Tibial nerve (tissue), 4 donors: ENCODE measurements around the gene RAB42.

Experiments
- CTCF ChIP-seq, 5 experiments: fragments of 200-600 bp in 3 of 5; fragments of 450-650 bp in 2 of 5; sonication (generic) in 3 of 5; IDR thresholded peaks; one replicate each; pipeline ENCODE4 v1.5.1; 2016 to 2019; ENCODE audit warnings: antibody characterized with exemption in 5 of 5, mild to moderate bottlenecking in 3 of 5, moderate library complexity in 2 of 5
- EP300 ChIP-seq, 2 donors: sonication (generic); formaldehyde crosslinking; IDR thresholded peaks; one replicate each; pipeline ENCODE4 v1.6.1; 2017; ENCODE audit warnings: antibody characterized with exemption in 2 of 2, mild to moderate bottlenecking in 1 of 2
- POLR2A ChIP-seq, 2 donors: fragments of 450-650 bp; IDR thresholded peaks; one replicate each; pipeline ENCODE4 v1.6.1; 2017; ENCODE audit warnings: antibody characterized with exemption in 2 of 2, mild to moderate bottlenecking in 2 of 2, moderate library complexity in 2 of 2

DNA sequence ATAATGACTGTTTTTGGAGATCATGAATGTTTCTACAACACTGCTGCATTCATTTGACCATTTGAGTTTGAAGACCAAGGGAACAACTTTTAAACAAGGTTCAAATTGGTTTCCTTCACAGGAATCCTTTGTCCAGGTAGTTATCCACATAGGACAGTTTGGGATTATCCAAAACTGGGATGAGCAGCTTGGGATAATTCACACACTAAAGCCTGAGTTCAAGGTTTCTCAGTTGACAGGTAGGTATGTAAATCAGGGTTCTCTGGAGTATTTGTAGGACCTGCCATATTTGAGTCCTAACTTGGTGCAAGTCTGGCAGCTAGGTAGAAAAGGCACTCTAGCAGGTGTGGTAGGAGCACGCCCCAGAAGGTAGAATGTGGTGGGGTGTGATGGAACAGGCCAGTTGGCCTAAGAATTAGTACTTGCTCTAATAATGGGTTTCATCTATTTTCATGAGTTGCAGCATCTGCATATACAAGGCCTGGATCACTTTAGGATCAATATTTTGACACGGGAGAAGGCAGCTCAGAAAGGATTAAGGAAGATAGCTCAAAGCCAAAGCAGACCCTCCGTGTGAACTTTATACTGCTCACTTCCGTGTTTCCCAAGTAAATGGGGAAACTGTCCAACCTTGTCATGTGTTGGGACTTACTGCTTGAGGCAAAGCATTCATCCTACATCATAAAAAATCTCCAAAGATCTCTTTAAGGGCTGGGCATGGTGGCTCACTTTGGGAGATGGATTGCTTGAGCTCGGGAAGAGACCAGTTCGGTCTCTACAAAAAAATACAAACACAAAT lies 14.1 kb upstream of the RAB42 start:
- TF ChIP-seq POLR2A (IDR thresholded peaks at IDR 0.05) (no peak), CTCF (IDR thresholded peaks at IDR 0.05) (no peak), EP300 (IDR thresholded peaks at IDR 0.05) (no peak)
